Endodermal cell (in vitro differentiated cells): ENCODE measurements around the gene MTHFD1L. TPM values are rescaled to one million over a fixed set of nuclear protein-coding genes. Genes with fewer than 3 reads are reported as not detected.
"Not testable (repeated sequence)": the region's sequence is repeated elsewhere in the genome, so short reads cannot be mapped to it uniquely, and the experiment has no call there.

Source experiments
- DNase-seq: peaks from one replicate; pipeline ENCODE4 v3.0.0-alpha.2; 2017
- H3K27ac ChIP-seq: 2 replicates; pipeline ENCODE4 v1.5.1; 2013; ENCODE audit warnings: mild to moderate bottlenecking, low read depth, low read length, moderate library complexity
- H3K27me3 ChIP-seq: 2 replicates; pipeline ENCODE4 v1.6.1; 2013; ENCODE audit warnings: mild to moderate bottlenecking, low read length, moderate library complexity; ENCODE audit not compliant: insufficient read depth, control insufficient read depth, poor library complexity, severe bottlenecking
- H3K36me3 ChIP-seq: 2 replicates; pipeline ENCODE4 v1.7.0; 2013; ENCODE audit warnings: mild to moderate bottlenecking, low read length, moderate library complexity; ENCODE audit not compliant: control insufficient read depth, insufficient read depth
- H3K4me1 ChIP-seq: one replicate; pipeline ENCODE4 v1.7.0; 2013; ENCODE audit warnings: low read length; ENCODE audit not compliant: control insufficient read depth, insufficient read depth
- H3K4me3 ChIP-seq: 2 replicates; pipeline ENCODE4 v1.5.1; 2013; ENCODE audit warnings: mild to moderate bottlenecking, low read length, moderate library complexity
- H3K9ac ChIP-seq: 2 replicates; pipeline ENCODE4 v1.6.1; 2013; ENCODE audit warnings: mild to moderate bottlenecking, low read length, moderate library complexity; ENCODE audit not compliant: poor library complexity, severe bottlenecking; ENCODE audit errors: extremely low read depth
- H3K9me3 ChIP-seq: 2 replicates; pipeline ENCODE4 v1.6.1; 2013; ENCODE audit warnings: mild to moderate bottlenecking, low read length, moderate library complexity; ENCODE audit not compliant: control insufficient read depth
- H3K27ac Mint-ChIP-seq: 2 replicates; pipeline ENCODE4 v1.8.0; 2020; ENCODE audit warnings: mixed read lengths
- H3K27me3 Mint-ChIP-seq: 2 replicates; pipeline ENCODE4 v1.8.0; 2021; ENCODE audit warnings: mild to moderate bottlenecking, mixed read lengths; ENCODE audit not compliant: insufficient read depth
- H3K36me3 Mint-ChIP-seq: 2 replicates; pipeline ENCODE4 v1.8.0; 2020; ENCODE audit warnings: low read depth, mixed read lengths
- H3K4me1 Mint-ChIP-seq: 2 replicates; pipeline ENCODE4 v1.8.0; 2020; ENCODE audit warnings: mixed read lengths
- H3K4me3 Mint-ChIP-seq: 2 replicates; pipeline ENCODE4 v1.8.0; 2020; ENCODE audit warnings: mild to moderate bottlenecking, moderate library complexity, mixed read lengths
- H3K9me3 Mint-ChIP-seq: 2 replicates; pipeline ENCODE4 v1.8.0; 2020; ENCODE audit warnings: mild to moderate bottlenecking, mixed read lengths
- CTCF ChIP-seq: fragments of 200-600 bp; sonication (generic); conservative IDR thresholded peaks from 2 replicates; pipeline ENCODE4 v1.5.0; 2021; ENCODE audit warnings: antibody characterized with exemption, mild to moderate bottlenecking
- WGBS, 2 experiments: methylation state at CpG; one replicate each; pipeline versions ENCODE4 v1.1.5 to v1.1.7; 2013; ENCODE audit warnings: missing lambda C conversion rate in 2 of 2, mixed read lengths in 1 of 2; ENCODE audit not compliant: insufficient coverage in 1 of 2, insufficient read length in 1 of 2; 5-methylcytosine and 5-hydroxymethylcytosine counted together
- total RNA-seq, 2 donors: library from RNA; stranded (reverse); fragmentation: NEBNext Ultra II Directional in 1 of 2; extraction: Animal tissue kit (Norgen Biotek cat#: 25700) in 1 of 2; gene quantifications; 2 replicates in 1 of 2; 3 replicates in 1 of 2; pipeline ENCODE4 v1.2.1, GENCODE V29; 2021

Gene MTHFD1L
- total RNA-seq, 2 donors from 2014 or later = 70.2 to 72.6 TPM

GRCh38 chr6:150857945-150858308, 7.6 kb upstream of the MTHFD1L start:
- no peaks in the 10 kb centered on the region for H3K9me3 Mint-ChIP-seq
- no peak for DNase-seq
- H3K4me1 Mint-ChIP-seq = peaks cover 15% of the 10 kb centered on the region
- peak overlapping the region; percentile 26 for H3K27ac Mint-ChIP-seq
- no peak for TF ChIP-seq CTCF
- Histone ChIP-seq H3K9ac (no peak overlapping the region), H3K9me3 (no peaks in the 10 kb centered on the region), H3K27ac (no peak overlapping the region), H3K4me1 (no peaks in the 10 kb centered on the region), H3K36me3 (no peaks in the 10 kb centered on the region), H3K27me3 (no peaks in the 10 kb centered on the region), H3K4me3 (no peak overlapping the region)
- H3K4me3 Mint-ChIP-seq = no peak overlapping the region
- H3K36me3 Mint-ChIP-seq = no peaks in the 10 kb centered on the region
- H3K27me3 Mint-ChIP-seq = no peaks in the 10 kb centered on the region
- 97 to 100% methylated on average over 1 to 2 of the region's 2 CpGs for WGBS, 2 experiments

GRCh38 chr6:150861448-150862168, 3.9 kb upstream of the MTHFD1L start:
- 91% methylated on average over 8 of the region's 8 CpGs for WGBS, 2 experiments
- not testable (repeated sequence) for H3K27ac ChIP-seq, DNase-seq, H3K36me3 Mint-ChIP-seq, H3K27me3 Mint-ChIP-seq, H3K4me1 ChIP-seq, H3K4me3 Mint-ChIP-seq, H3K9ac ChIP-seq, H3K4me3 ChIP-seq, H3K4me1 Mint-ChIP-seq, H3K9me3 ChIP-seq, H3K27me3 ChIP-seq, H3K9me3 Mint-ChIP-seq, H3K27ac Mint-ChIP-seq, H3K36me3 ChIP-seq

GRCh38 chr6:150863213-150863928, 2.1 kb upstream of the MTHFD1L start:
- no peak overlapping the region for H3K27ac Mint-ChIP-seq
- no peaks in the 10 kb centered on the region for H3K27me3 Mint-ChIP-seq
- H3K9me3 Mint-ChIP-seq = no peaks in the 10 kb centered on the region
- H3K4me3 ChIP-seq = no peak overlapping the region
- no peaks in the 10 kb centered on the region for H3K36me3 Mint-ChIP-seq
- H3K27ac ChIP-seq = no peak overlapping the region
- no peaks in the 10 kb centered on the region for H3K27me3 ChIP-seq
- no peaks in the 10 kb centered on the region for H3K9me3 ChIP-seq
- 90 to 96% methylated on average over 7 of the region's 7 CpGs for WGBS, 2 experiments
- no peaks in the 10 kb centered on the region for H3K36me3 ChIP-seq
- no peak for TF ChIP-seq CTCF
- no peak for DNase-seq
- peaks cover 17% of the 10 kb centered on the region for H3K4me1 Mint-ChIP-seq
- H3K4me1 ChIP-seq = no peaks in the 10 kb centered on the region
- H3K4me3 Mint-ChIP-seq = no peak overlapping the region
- no peak overlapping the region for H3K9ac ChIP-seq
